DND-41 (cell line): ENCODE data around the gene HDAC4.

Experiments used
- ATAC-seq: fragments of 200-7000 bp; cut with Tn5 transposase; 3 replicates; pipeline ENCODE4 v1.9.1; 2021; ENCODE audit warnings: low read depth; ENCODE audit not compliant: insufficient read depth
- DNase-seq: peaks from one replicate; pipeline ENCODE4 v3.0.0-alpha.2; 2020
- H2AFZ ChIP-seq: 2 replicates; pipeline ENCODE4 v1.6.0; 2012; ENCODE audit warnings: low read depth, low read length
- H3K27ac ChIP-seq: 2 replicates; pipeline ENCODE4 v1.5.1; 2012; ENCODE audit warnings: low read length, inconsistent platforms
- H3K27me3 ChIP-seq: fragments of 200-600 bp; sonication (generic); 2 replicates; pipeline ENCODE4 v1.6.0; 2012; ENCODE audit warnings: low read length, mild to moderate bottlenecking, inconsistent platforms; ENCODE audit not compliant: insufficient read depth, poor library complexity
- H3K36me3 ChIP-seq: 2 replicates; pipeline ENCODE4 v1.5.1; 2012; ENCODE audit warnings: low read length, inconsistent platforms; ENCODE audit not compliant: insufficient read depth
- H3K4me1 ChIP-seq: 2 replicates; pipeline ENCODE4 v1.5.1; 2012; ENCODE audit warnings: mild to moderate bottlenecking, low read length; ENCODE audit not compliant: insufficient read depth
- H3K4me2 ChIP-seq: 2 replicates; pipeline ENCODE4 v1.6.0; 2012; ENCODE audit warnings: mild to moderate bottlenecking, moderate library complexity, low read length, inconsistent platforms; ENCODE audit not compliant: insufficient read depth
- H3K4me3 ChIP-seq, 2 experiments: fragments of 200-600 bp in 1 of 2; shearing (Covaris generic) in 1 of 2; 2 replicates each; pipeline ENCODE4 v1.5.1; 2012 to 2016; ENCODE audit warnings: inconsistent platforms in 2 of 2, low read length in 2 of 2, mild to moderate bottlenecking in 2 of 2, low read depth in 1 of 2, moderate library complexity in 1 of 2
- H3K79me2 ChIP-seq: 2 replicates; pipeline ENCODE4 v1.6.0; 2012; ENCODE audit warnings: low read length, inconsistent platforms; ENCODE audit not compliant: insufficient read depth
- H3K9ac ChIP-seq: 2 replicates; pipeline ENCODE4 v1.6.0; 2012; ENCODE audit warnings: low read depth, mild to moderate bottlenecking, inconsistent platforms, low read length, moderate library complexity
- H3K9me3 ChIP-seq: 2 replicates; pipeline ENCODE4 v1.5.1; 2012; ENCODE audit warnings: low read length, moderate library complexity, mild to moderate bottlenecking, inconsistent platforms; ENCODE audit not compliant: insufficient read depth, severe bottlenecking
- H4K20me1 ChIP-seq: 2 replicates; pipeline ENCODE4 v1.6.0; 2012; ENCODE audit warnings: low read length; ENCODE audit not compliant: insufficient read depth
- CTCF ChIP-seq: IDR thresholded peaks from 2 replicates; pipeline ENCODE4 v1.5.1; 2012; ENCODE audit warnings: borderline replicate concordance, low read length, moderate library complexity, mild to moderate bottlenecking; ENCODE audit not compliant: poor library complexity, severe bottlenecking; ENCODE audit errors: extremely low read depth
- EZH2 ChIP-seq: IDR thresholded peaks from 3 replicates; pipeline ENCODE4 v1.6.1; 2012; ENCODE audit warnings: borderline replicate concordance, low read depth, mild to moderate bottlenecking, moderate library complexity, low read length, inconsistent platforms; ENCODE audit not compliant: severe bottlenecking

HDAC4 gene

GRCh38 chr2:239263231-239263630 is 137.6 kb downstream of the HDAC4 start:
- Histone ChIP-seq H3K4me2 (no peak overlapping the region), H4K20me1 (peaks cover 94% of the 10 kb centered on the region), H3K9ac (no peak overlapping the region), H3K4me1 (peaks cover 98% of the 10 kb centered on the region), H3K27me3 (no peaks in the 10 kb centered on the region), H3K4me3 (no peak overlapping the region), H3K36me3 (peaks cover 79% of the 10 kb centered on the region), H3K79me2 (peaks cover 99% of the 10 kb centered on the region), H2AFZ (no peak overlapping the region), H3K9me3 (no peaks in the 10 kb centered on the region), H3K27ac (peak overlapping the region; percentile 94)
- DNase-seq (no peak), ATAC-seq (no peak)
- no peak for TF ChIP-seq EZH2
- TF ChIP-seq CTCF = no peak

- DNase-seq (no peak), ATAC-seq (no peak)
- H3K4me2 ChIP-seq = 0 out of 2 replicates have a peak overlapping the region, but pooled peaks have one; percentile 8
- H3K9me3 ChIP-seq = no peaks in the 10 kb centered on the region
- no peaks in the 10 kb centered on the region for H3K27me3 ChIP-seq
- H3K27ac ChIP-seq = peak overlapping the region; percentile 55
- peaks cover 98% of the 10 kb centered on the region for H3K4me1 ChIP-seq
- peaks cover 99% of the 10 kb centered on the region for H3K79me2 ChIP-seq
- peak overlapping the region; percentile 5; the same call in 1 of the 2 replicates for H3K9ac ChIP-seq
- H3K36me3 ChIP-seq = peaks cover 83% of the 10 kb centered on the region
- no peak overlapping the region for H3K4me3 ChIP-seq
- TF ChIP-seq EZH2 = no peak
- TF ChIP-seq CTCF = no peak
- no peak overlapping the region for H2AFZ ChIP-seq
- peaks cover 95% of the 10 kb centered on the region for H4K20me1 ChIP-seq
Observed at GRCh38 chr2:239262484-239263230, 138.2 kb downstream of the HDAC4 start.

DNA sequence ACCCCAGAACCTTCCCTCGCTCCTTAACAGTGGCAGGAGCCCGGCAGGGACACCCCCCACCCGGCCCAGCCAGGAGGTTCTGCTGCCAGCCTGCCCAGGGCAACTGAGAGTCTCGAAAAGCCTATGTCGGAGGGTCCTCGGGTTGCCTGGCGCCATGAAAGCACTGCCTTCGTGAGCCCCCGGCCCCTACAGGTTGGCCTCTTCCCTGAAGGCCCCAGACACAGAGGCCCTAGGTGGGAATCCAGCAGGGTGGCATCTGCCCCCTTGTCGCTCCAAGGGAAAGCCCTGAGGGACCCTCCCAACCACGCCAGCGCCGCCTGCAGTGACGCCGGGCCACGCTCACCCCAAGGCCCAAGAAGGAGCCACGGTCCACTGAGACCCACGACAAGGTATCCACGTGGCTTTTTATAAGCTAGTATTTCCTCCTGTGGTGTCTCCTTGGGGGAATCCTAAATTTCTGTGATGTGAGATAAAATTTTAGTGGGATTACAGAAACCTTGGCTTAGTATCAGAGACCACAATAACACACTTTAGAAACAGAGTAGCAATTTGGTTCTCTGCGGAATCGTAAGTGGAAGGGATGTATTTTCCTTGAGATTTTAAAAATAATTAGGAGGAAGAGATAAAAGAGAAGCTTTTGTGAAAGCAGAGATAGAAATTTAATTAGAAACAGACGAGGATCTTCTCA is 138.9 kb downstream of the HDAC4 start:
- Histone ChIP-seq H3K27ac (peak overlapping the region; percentile 55), H4K20me1 (peaks cover 99% of the 10 kb centered on the region), H2AFZ (no peak overlapping the region), H3K4me1 (peaks cover 98% of the 10 kb centered on the region), H3K4me3 (no peak overlapping the region), H3K9ac (no peak overlapping the region), H3K9me3 (no peaks in the 10 kb centered on the region), H3K4me2 (no peak overlapping the region), H3K36me3 (peaks cover 86% of the 10 kb centered on the region), H3K79me2 (peaks cover 100% of the 10 kb centered on the region), H3K27me3 (no peaks in the 10 kb centered on the region)
- DNase-seq (no peak), ATAC-seq (no peak)
- TF ChIP-seq EZH2 (no peak), CTCF (no peak)
